Activated CD4-positive, alpha-beta T cell treated with anti-CD3 and anti-CD28 coated beads, Interleukin-2, amount 50 U/mL, for 24 hours (primary cell): ENCODE measurements around the gene ZNF169.
"Not testable (repeated sequence)": the region's sequence is repeated elsewhere in the genome, so short reads cannot be mapped to it uniquely, and the experiment has no call there.

Source experiments
- DNase-seq, 2 donors: peaks; one replicate each; pipeline ENCODE4 v3.0.0-alpha.2; 2020; ENCODE audit warnings: low read depth in 1 of 2, low spot score in 1 of 2

The ZNF169 gene

DNA sequence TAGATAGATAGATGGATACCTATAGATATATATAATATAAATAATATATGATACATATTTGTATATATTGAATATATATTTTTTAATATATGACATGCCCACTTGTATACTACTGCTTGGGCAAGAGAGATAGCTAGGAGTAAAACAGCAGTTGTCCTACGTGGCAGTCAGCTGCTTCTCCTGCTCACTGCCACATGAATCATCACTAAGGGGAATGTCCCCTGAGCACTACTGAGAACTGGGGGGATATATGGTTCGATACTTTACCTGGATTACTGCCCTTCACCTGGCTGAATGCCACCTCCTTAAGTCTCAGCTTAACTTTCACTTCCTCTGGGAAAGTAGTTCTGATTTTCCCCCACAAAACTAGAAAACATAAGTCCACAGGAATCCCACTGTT is 82.6 kb downstream of the ZNF169 start:
- DNase-seq = not testable (repeated sequence)

DNA sequence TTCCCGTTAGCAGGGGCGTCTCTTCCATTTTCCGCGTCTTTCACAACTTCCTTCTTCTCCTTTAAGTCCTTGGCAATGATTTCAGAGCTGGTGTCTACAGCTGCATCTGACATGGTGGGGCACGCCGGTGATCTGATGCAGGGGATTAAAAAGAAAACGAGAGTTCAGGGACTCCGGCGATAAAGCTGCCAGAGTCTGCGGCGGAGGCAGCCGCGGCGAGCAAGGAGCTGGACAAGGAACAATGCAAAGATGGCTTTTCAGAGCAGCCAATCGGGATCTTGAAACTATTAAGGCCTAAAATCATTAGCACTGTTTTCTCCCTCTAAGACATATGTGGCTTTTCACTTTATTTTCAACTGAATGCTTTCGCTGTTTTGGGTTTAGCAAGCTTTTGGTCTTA is 88.4 kb downstream of the ZNF169 start:
- DNase-seq = not testable (repeated sequence)

DNA sequence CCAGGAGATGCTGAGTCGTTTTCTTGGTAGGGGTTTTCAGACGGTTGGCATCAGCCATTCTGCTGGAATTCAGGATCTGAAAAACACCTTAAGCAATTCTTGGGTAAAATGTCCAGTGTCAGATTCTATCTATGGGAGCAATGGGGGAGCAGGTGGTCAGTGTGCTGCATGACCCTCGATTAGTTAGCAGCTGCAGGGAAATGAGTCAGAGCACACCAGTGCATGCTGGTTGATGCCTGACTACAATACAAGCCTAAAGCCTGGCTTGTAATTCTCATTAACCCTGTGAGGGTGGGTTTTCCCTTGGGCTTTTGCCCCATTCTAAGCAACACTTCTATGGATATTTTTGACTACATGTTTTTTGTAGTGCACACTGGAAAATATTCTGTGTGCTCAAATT is 89.7 kb downstream of the ZNF169 start:
- DNase-seq = not testable (repeated sequence)
